Caco-2 (cell line): ENCODE measurements around the gene SLC25A42. TPM values are rescaled to one million over a fixed set of nuclear protein-coding genes. Genes with fewer than 3 reads are reported as not detected.

Experiments
- BruUV-seq: library from RNA; stranded (reverse); fragments of 400-500 nt; replicated peaks from 2 replicates; lab custom pipeline; 2021; lab: Mats Ljungman, UMichigan
- CTCF ChIA-PET: fragments of 300-600 bp; sonication (Branson Sonifier 250); formaldehyde crosslinking; loops from one replicate; lab custom pipeline; 2022; ENCODE audit warnings: antibody characterized with exemption; lab: Charles Lee
- POLR2A ChIA-PET: fragments of 300-600 bp; sonication (Branson Sonifier 250); formaldehyde crosslinking; loops from one replicate; lab custom pipeline; 2022; ENCODE audit warnings: antibody characterized with exemption; lab: Charles Lee
- DNase-seq, 2 experiments: peaks; one replicate each; pipeline versions ENCODE4 v3.0.0 to v3.0.0-alpha.2; 2020 to 2022
- H3K27me3 ChIP-seq: replicated peaks from 2 replicates; pipeline ENCODE4 v1.6.0; 2011; ENCODE audit warnings: low read length; ENCODE audit not compliant: control insufficient read depth, insufficient read depth
- H3K36me3 ChIP-seq: 2 replicates; pipeline ENCODE4 v1.5.1; 2011; ENCODE audit warnings: low read length; ENCODE audit not compliant: control insufficient read depth, insufficient read depth
- H3K4me1 ChIP-seq: fragments of 250-450 bp; sonication (Bioruptor Pico); 2 replicates; pipeline ENCODE4 v1.5.1; 2020; ENCODE audit warnings: mild to moderate bottlenecking
- H3K4me3 ChIP-seq: 2 replicates; pipeline ENCODE4 v1.5.1; 2011; ENCODE audit warnings: low read depth, mild to moderate bottlenecking, control low read depth, low read length
- H3K9me3 ChIP-seq: fragments of 250-450 bp; sonication (Bioruptor Pico); 2 replicates; pipeline ENCODE4 v1.5.1; 2020; ENCODE audit warnings: mild to moderate bottlenecking, moderate library complexity
- H3K27ac Mint-ChIP-seq: one replicate; pipeline ENCODE4 v1.8.0; 2022; ENCODE audit warnings: mixed read lengths; ENCODE audit not compliant: unreplicated experiment
- H3K27me3 Mint-ChIP-seq: one replicate; pipeline ENCODE4 v1.8.0; 2022; ENCODE audit warnings: mixed read lengths; ENCODE audit not compliant: insufficient read depth, unreplicated experiment
- H3K36me3 Mint-ChIP-seq: one replicate; pipeline ENCODE4 v1.8.0; 2022; ENCODE audit warnings: mild to moderate bottlenecking, mixed read lengths; ENCODE audit not compliant: insufficient read depth, unreplicated experiment
- H3K4me1 Mint-ChIP-seq: one replicate; pipeline ENCODE4 v1.8.0; 2022; ENCODE audit warnings: low read depth, mixed read lengths; ENCODE audit not compliant: unreplicated experiment
- H3K4me3 Mint-ChIP-seq: one replicate; pipeline ENCODE4 v1.8.0; 2022; ENCODE audit warnings: mild to moderate bottlenecking, moderate library complexity, mixed read lengths; ENCODE audit not compliant: unreplicated experiment
- H3K9me3 Mint-ChIP-seq: one replicate; pipeline ENCODE4 v1.8.0; 2022; ENCODE audit warnings: mixed read lengths; ENCODE audit not compliant: unreplicated experiment
- intact Hi-C: fragments of 100-400 bp; cut with micrococcal nuclease; formaldehyde crosslinking; loops from one replicate; pipeline ENCODE4 v1.10.0; 2022; ENCODE audit not compliant: unreplicated experiment
- total RNA-seq: library from RNA; stranded (reverse); gene quantifications from 2 replicates; pipeline ENCODE4 v1.2.3, GENCODE V29; 2022
- TF ChIP-seq, protein P1 (sequence below), 2 experiments: fragments of 200-600 bp in 1 of 2; IDR thresholded peaks; 1 replicate in 1 of 2; 2 replicates in 1 of 2; pipeline versions ENCODE4 v1.5.1 to v1.8.0; 2011 to 2022; ENCODE audit warnings: antibody characterized with exemption in 1 of 2, control low read depth in 1 of 2, inconsistent platforms in 1 of 2, low read depth in 1 of 2, low read length in 1 of 2, mild to moderate bottlenecking in 1 of 2, moderate library complexity in 1 of 2; ENCODE audit not compliant: insufficient read depth in 1 of 2, severe bottlenecking in 1 of 2, unreplicated experiment in 1 of 2

Gene SLC25A42
- total RNA-seq, 1 experiment from 2014 or later, result 4.5 TPM

GRCh38 chr19:19140476-19140875 is 76.7 kb downstream of the SLC25A42 start:
- no peaks in the 10 kb centered on the region for H3K4me1 ChIP-seq
- no peaks in the 10 kb centered on the region for H3K27me3 Mint-ChIP-seq
- ChIA-PET CTCF (no interaction called here), POLR2A (no interaction called here)
- intact Hi-C loops, result no loop called here
- no peak for DNase-seq
- no peak overlapping the region for H3K4me3 ChIP-seq
- H3K27ac Mint-ChIP-seq, result no peak overlapping the region
- H3K9me3 ChIP-seq, result no peaks in the 10 kb centered on the region
- TF ChIP-seq, protein P1, sequence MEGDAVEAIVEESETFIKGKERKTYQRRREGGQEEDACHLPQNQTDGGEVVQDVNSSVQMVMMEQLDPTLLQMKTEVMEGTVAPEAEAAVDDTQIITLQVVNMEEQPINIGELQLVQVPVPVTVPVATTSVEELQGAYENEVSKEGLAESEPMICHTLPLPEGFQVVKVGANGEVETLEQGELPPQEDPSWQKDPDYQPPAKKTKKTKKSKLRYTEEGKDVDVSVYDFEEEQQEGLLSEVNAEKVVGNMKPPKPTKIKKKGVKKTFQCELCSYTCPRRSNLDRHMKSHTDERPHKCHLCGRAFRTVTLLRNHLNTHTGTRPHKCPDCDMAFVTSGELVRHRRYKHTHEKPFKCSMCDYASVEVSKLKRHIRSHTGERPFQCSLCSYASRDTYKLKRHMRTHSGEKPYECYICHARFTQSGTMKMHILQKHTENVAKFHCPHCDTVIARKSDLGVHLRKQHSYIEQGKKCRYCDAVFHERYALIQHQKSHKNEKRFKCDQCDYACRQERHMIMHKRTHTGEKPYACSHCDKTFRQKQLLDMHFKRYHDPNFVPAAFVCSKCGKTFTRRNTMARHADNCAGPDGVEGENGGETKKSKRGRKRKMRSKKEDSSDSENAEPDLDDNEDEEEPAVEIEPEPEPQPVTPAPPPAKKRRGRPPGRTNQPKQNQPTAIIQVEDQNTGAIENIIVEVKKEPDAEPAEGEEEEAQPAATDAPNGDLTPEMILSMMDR (IDR thresholded peaks at IDR 0.05; ENCODE audit: insufficient read depth in 1 of 2, low read depth in 1 of 2, low read length in 1 of 2, severe bottlenecking in 1 of 2, unreplicated experiment in 1 of 2), result no peak
- no peaks in the 10 kb centered on the region for H3K4me1 Mint-ChIP-seq
- H3K36me3 ChIP-seq, result no peaks in the 10 kb centered on the region
- H3K9me3 Mint-ChIP-seq, result no peaks in the 10 kb centered on the region
- H3K4me3 Mint-ChIP-seq, result no peak overlapping the region
- peaks cover 7% of the 10 kb centered on the region for H3K36me3 Mint-ChIP-seq
- H3K27me3 ChIP-seq, result no peaks in the 10 kb centered on the region
- no TSS peak for BruUV-seq

- Histone ChIP-seq H3K27me3 (no peaks in the 10 kb centered on the region), H3K36me3 (no peaks in the 10 kb centered on the region), H3K4me3 (no peak overlapping the region), H3K4me1 (no peaks in the 10 kb centered on the region), H3K9me3 (no peaks in the 10 kb centered on the region)
- Mint-ChIP-seq H3K4me1 (no peaks in the 10 kb centered on the region), H3K27me3 (no peaks in the 10 kb centered on the region), H3K27ac (no peak overlapping the region), H3K9me3 (no peaks in the 10 kb centered on the region), H3K4me3 (no peak overlapping the region), H3K36me3 (peaks cover 7% of the 10 kb centered on the region)
- BruUV-seq, result no TSS peak
- no peak for DNase-seq
- CTCF ChIA-PET, result no interaction called here
- TF ChIP-seq, protein P1 (IDR thresholded peaks at IDR 0.05; ENCODE audit: insufficient read depth in 1 of 2, low read depth in 1 of 2, low read length in 1 of 2, severe bottlenecking in 1 of 2, unreplicated experiment in 1 of 2), result no peak
- intact Hi-C loops, result no loop called here
- POLR2A ChIA-PET, result no interaction called here
These were observed 78.6 kb downstream of the SLC25A42 start for GRCh38 chr19:19142347-19142746.

GRCh38 chr19:19145281-19145680 is 81.5 kb downstream of the SLC25A42 start:
- no peaks in the 10 kb centered on the region for H3K36me3 ChIP-seq
- no peak overlapping the region for H3K4me3 ChIP-seq
- intact Hi-C loops, result no loop called here
- TF ChIP-seq, protein P1 (IDR thresholded peaks at IDR 0.05; ENCODE audit: insufficient read depth in 1 of 2, low read depth in 1 of 2, low read length in 1 of 2, severe bottlenecking in 1 of 2, unreplicated experiment in 1 of 2), result no peak
- POLR2A ChIA-PET, result no interaction called here
- Mint-ChIP-seq H3K4me3 (no peak overlapping the region), H3K27ac (no peak overlapping the region), H3K9me3 (no peaks in the 10 kb centered on the region), H3K27me3 (no peaks in the 10 kb centered on the region), H3K4me1 (no peaks in the 10 kb centered on the region), H3K36me3 (no peaks in the 10 kb centered on the region)
- no TSS peak for BruUV-seq
- DNase-seq, result no peak
- no peaks in the 10 kb centered on the region for H3K27me3 ChIP-seq
- CTCF ChIA-PET, result interaction anchor here (0.5 to 1.0 kb wide), 5 partner anchors 8 to 208 kb away, joined by 3 to 7 read pairs (median 3); no protein-coding TSS in a partner anchor
- no peaks in the 10 kb centered on the region for H3K9me3 ChIP-seq
- no peaks in the 10 kb centered on the region for H3K4me1 ChIP-seq
